Umbilical cord (tissue), 2 donors: ENCODE results near the gene GYPA. TPM values are rescaled to one million over a fixed set of nuclear protein-coding genes. Genes with fewer than 3 reads are reported as not detected.
A peak's percentile ranks its signal among the peaks of the same experiment; 100 is the strongest.
"Not testable (repeated sequence)": the region's sequence is repeated elsewhere in the genome, so short reads cannot be mapped to it uniquely, and the experiment has no call there.

ENCODE experiments used
- DNase-seq: peaks from one replicate; pipeline ENCODE4 v3.0.0-alpha.2; 2015; ENCODE audit warnings: low spot score
- total RNA-seq: library from RNA; depleted of rRNA; stranded (reverse); fragments of >200 nt; gene quantifications from one replicate; pipeline ENCODE4 v1.2.3, GENCODE V29; 2014; ENCODE audit warnings: low replicate concordance; ENCODE audit not compliant: insufficient read depth

Gene GYPA
- total RNA-seq, 1 donor from 2014 or later: 30.1 TPM

- DNase-seq: not testable (repeated sequence)
Observed at GRCh38 chr4:144129336-144129875, 11.1 kb downstream of the GYPA start.

DNA sequence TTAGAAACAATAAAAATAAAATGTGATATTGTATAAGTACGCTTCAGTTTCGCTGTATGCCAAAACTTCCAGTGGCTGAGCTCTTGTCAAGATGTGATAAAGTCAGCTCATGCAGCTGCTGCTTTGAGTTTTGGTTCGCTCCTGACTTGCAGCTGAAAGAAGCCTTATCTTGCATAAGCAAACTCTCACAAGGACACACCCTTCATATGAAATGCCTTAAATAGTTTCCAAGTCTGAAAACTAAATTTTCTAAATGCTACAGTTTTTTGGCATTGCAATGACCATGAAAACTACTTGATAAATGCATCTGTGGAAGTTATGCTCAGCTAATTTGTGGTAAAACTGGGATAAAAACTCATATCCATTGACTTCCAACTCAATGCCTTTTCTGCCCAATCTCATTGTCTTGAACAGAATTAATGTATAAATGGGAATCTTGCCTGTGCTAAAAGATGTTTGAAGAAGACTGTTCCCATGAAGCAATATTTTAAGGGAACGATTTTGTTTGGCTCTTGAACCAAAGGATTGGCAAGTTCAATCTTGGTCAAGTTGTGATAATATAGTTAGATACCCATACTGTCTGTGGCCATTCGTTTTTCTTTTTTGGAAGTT lies 11.7 kb downstream of the GYPA start:
- DNase-seq: not testable (repeated sequence)

DNA sequence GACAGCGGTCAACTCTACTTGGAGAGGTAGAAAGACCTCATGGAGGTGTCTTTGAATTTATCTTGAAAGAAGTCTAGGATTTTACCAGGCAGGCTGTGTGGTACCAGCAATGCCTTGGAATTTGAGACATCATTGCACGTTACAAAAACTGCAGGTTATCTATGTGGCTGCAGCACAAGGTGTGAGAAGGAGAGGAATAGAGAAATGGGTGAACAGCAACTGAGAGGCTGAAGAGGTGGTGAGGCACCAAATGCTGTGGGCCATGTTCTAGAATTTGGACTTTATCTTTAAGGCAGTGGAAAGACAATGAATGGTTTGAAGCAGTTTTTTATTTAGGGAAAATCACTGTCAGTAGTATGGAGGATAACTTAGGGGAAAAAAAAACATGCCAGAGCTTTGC lies 15.4 kb downstream of the GYPA start:
- DNase-seq: not testable (repeated sequence)

GRCh38 chr4:144123982-144124635 lies 16.4 kb downstream of the GYPA start:
- peak; percentile 24 for DNase-seq

- not testable (repeated sequence) for DNase-seq
Observed at GRCh38 chr4:144123269-144123668, 17.2 kb downstream of the GYPA start.

- not testable (repeated sequence) for DNase-seq
Observed at GRCh38 chr4:144119752-144120151, 20.8 kb downstream of the GYPA start.

- DNase-seq: no peak
Observed at GRCh38 chr4:144115519-144115918, 25.0 kb downstream of the GYPA start.

DNA sequence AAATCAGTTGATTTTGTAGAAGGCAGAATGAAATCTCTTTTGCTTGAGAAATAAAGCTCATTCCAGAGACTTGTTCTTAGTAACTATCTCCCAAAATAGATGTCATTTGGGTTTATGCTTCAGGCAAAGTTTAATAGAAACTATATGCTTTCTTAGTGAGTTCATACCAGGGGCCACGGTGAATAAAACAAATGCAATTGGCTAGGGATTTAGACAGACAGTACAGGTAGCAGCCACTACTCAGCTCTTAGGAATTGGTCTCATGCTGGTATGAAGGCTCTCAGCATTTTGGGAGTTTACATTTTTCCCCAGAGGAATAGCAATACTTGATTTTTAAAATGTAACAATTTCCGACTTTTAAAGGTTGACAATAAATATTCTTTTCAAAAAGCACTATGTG lies 27.0 kb downstream of the GYPA start:
- no peak for DNase-seq

GRCh38 chr4:144104509-144105130 lies 35.9 kb downstream of the GYPA start:
- no peak for DNase-seq

GRCh38 chr4:144097776-144098175 lies 42.7 kb downstream of the GYPA start:
- not testable (repeated sequence) for DNase-seq

DNA sequence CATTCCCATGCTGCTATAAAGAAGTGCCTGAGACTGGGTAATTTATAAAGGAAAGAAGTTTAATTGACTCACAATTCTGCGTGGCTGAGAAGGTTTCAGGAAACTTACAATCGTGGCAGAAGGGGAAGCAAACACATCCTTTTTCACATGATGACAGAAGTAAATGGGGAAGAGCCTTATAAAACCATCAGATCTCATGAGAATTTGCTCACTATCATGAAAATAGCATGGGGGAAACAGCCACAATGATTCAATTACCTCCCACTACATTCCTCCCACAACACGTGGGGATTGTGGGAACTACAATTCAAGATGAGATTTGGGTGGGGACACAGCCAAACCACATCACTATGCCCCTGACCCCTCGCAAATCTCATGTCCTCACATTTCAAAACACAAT lies 46.5 kb downstream of the GYPA start:
- DNase-seq: not testable (repeated sequence)

GRCh38 chr4:144091181-144091580 lies 49.3 kb downstream of the GYPA start:
- DNase-seq: not testable (repeated sequence)

- no peak for DNase-seq
Observed at GRCh38 chr4:144090744-144091143, 49.8 kb downstream of the GYPA start.

DNA sequence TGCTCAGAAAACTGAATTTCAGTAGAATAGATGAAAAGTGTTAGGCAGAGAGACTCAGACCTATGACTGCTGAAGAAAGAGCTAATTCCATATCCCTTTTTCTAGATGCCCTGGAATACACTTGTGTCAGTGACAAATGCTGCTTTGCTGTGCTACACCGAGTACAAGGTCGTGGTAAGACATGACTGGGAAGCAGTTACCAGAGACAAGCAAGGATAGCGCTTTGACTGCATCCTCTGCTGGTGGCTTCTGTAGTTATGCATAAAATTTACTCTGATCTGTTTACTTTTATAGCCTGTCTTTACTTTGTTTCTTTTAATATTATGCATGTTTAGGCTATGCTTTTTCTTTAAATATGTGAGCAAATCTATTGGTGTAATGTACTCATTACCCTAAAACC lies 58.5 kb downstream of the GYPA start:
- not testable (repeated sequence) for DNase-seq

DNA sequence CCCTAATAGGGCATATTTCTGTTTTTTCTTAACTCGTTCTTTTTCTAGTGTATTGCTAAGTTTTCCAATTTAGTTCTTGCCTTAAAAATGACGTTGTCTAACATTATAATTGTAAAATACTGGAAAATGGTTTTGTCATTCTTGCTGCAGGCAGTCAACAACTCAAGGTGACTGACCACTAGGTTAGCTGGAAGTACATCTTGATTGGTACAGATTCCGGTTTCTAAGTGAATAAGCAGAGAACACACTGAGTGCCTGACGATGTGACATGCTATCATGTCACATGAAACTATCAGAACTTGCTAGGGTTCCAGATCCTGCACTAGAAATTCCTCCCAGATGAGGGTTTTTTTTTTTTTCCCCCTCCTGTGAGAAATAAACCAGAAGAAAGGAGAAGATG lies 60.4 kb downstream of the GYPA start:
- not testable (repeated sequence) for DNase-seq

GRCh38 chr4:144078746-144079145 lies 61.8 kb downstream of the GYPA start:
- not testable (repeated sequence) for DNase-seq

DNA sequence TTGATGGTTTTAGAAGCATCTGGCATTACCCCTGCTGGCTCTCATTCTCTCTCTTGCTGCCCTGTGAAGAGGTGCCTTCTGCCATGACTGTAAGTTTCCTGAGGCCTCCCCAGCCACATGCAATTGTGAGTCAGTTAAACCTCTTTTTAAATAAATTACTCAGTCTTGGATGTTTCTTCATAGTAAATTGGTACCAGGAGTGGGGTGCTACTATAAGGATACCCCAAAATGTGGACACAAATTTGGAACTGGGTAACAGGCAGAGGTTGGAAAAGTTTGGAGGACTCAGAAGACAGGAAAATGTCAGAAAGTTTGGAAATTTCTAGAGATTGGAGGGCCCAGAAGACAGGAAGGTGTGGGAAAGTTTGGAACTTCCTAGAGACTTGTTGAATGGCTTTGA lies 79.0 kb downstream of the GYPA start:
- DNase-seq: not testable (repeated sequence)

- not testable (repeated sequence) for DNase-seq
Observed at GRCh38 chr4:144060234-144060859, 80.2 kb downstream of the GYPA start.
